Activated gamma-delta T cell treated with anti-CD3 and anti-CD28 coated beads, Interleukin-2, amount 50 U/mL, for 16 hours (primary cell): ENCODE results near the gene CFAP74.
"Not testable (repeated sequence)": the region's sequence is repeated elsewhere in the genome, so short reads cannot be mapped to it uniquely, and the experiment has no call there.

Experiments
- DNase-seq: peaks from one replicate; pipeline ENCODE4 v3.0.0-alpha.2; 2020; ENCODE audit warnings: low read depth

Gene CFAP74

DNA sequence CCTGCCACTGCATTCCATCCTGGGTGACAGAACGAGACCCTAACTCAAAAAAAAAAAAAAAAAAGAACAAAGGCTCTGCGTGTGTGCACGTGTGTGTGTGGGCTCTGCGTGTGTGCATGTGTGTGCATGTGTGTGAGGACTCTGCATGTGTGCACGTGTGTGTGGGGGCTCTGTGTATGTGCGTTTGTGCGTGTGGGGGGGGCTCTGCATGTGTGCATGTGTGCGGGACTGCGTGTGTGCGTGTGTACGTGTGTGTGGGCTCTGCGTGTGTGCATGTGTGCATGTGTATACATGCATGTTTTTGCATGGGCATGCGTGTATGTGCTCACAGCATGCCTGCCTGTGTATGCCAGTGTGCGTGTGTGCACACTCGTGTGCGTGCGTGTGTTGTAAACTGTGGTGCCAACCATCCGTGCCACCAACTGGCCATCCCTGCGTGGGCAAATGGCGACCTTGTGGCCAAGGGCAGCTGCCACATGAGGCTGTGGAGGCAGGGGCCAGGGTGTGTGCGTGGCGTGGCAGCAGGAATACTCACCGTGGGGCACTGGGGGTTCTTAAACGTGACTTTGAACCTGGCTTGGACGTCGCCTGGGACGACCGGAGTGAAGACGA is 57.7 kb downstream of the CFAP74 start:
- DNase-seq, result no peak

DNA sequence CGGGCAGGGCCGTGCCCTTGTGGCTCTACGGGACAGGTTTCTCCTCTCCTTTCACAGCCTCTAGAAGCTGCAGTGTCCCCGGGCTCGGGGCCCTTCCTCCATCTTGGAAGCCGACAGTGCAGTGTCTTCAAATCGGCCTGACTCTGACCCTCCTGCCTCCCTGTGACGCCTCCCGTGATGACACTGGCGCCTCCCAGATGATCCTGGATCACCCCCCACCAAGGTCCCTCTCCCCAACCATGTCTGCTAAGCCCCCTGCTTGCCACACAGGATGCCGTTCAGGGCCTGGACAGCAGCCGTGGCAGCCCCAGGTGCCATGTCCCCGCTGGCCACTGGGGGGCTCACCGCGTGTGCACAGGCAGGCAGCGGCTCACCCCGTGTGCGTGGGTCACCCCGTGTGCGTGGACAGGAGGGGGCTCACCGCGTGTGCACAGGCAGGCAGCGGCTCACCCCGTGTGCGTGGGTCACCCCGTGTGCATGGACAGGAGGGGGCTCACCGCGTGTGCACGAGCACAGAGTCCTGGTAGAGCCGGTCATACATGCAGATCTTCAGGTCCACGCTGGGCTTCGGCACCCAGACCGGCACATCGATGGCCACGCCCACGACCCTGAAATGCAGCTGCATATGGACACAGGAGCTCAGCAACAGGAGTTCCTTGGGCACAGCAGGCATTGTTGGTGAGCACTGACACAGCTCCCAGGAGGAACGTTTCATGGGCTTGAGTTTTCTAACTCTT is 59.6 kb downstream of the CFAP74 start:
- DNase-seq, result peak; percentile 44

- no peak for DNase-seq
Observed at GRCh38 chr1:1942753-1943656, 60.6 kb downstream of the CFAP74 start.

DNA sequence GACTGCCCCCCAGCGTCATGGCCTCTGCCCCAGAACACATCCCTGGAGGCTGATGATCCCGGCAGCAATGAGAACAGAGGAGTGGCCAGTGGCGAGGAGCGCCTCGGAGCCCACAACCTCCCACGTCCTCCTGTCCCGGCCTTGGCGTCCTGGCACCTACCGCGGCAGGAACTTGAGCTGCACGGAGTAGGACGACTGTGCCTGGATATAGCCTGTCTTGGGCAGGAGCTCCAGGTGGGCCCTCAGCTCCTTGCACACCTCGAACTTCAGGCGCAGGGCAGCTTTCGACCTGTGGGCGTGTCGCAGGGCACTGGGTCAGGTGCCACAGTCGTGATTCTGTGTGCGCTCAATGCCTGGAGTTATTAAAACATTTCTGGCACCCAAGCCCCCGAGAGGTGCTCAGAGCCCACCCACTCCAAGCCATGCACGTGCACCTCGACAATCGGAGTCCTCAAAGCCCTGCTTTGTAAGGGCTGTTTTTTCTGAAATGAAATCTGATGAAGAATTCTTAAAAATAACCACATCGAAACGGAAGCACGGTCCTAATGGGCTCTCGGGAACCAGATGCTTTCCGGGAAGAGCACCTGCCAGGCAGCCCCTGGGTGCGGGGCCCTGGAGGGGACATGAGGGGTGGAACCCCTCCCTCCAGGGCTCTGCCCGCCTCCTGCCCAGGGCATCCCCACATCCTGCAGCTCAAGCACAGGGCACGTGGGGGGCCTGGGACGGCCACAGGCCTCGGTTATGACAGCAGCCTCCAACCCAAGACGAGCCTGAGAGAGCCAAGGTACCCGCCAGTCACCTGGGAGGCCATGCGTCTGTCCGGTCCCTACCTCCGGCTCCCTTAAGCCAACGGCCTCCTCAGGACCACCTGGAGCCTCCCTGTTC is 61.5 kb downstream of the CFAP74 start:
- DNase-seq, result no peak

DNA sequence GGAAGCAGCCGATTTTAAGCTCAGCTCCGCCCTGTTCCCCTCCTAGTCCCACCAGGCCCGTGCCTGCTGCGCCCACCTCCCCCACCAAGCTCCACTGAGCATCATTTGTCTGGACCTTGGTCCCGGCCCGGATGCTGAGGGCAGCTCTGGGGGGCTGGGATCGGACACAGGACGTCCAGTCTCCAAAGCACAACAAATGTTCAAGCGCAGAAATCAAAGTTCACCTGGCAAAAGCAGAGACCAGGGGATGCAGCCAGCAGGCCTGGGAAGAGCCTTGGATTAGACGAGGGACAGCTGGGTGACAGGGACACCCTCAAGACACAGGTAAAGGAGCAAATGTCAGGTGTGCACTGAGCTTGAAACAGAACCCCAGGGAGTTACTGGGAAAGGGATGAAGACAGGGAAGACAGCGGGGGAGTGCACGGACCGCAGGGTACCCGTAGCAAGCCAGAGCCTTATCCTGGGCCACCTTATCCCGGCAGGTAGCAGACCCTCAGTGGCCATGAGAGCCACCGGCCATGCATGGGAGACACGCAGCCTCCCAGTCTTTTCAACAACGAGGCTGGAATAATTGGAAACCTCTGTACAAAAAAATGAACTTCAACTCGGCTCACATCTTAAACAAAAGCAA is 62.3 kb downstream of the CFAP74 start:
- no peak for DNase-seq

- no peak for DNase-seq
Observed at GRCh38 chr1:1940123-1940425, 63.5 kb downstream of the CFAP74 start.

- no peak for DNase-seq
Observed at GRCh38 chr1:1939296-1940122, 64.1 kb downstream of the CFAP74 start.

- DNase-seq, result no peak
Observed at GRCh38 chr1:1938613-1939295, 64.8 kb downstream of the CFAP74 start.

DNA sequence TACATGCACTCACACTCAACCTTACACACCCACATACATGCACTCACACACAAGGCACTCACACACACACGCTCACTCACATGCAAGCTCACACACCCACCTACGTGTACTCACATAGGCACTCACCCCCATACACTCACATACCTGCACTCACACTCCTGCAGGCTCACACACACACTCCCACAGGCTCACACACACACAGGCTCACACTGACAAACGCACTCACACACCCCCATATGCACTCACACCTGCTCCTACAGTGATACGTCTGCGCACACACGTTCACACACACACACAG is 65.4 kb downstream of the CFAP74 start:
- DNase-seq, result no peak

GRCh38 chr1:1937549-1938275 is 65.9 kb downstream of the CFAP74 start:
- no peak for DNase-seq

GRCh38 chr1:1937061-1937460 is 66.5 kb downstream of the CFAP74 start:
- DNase-seq, result no peak

DNA sequence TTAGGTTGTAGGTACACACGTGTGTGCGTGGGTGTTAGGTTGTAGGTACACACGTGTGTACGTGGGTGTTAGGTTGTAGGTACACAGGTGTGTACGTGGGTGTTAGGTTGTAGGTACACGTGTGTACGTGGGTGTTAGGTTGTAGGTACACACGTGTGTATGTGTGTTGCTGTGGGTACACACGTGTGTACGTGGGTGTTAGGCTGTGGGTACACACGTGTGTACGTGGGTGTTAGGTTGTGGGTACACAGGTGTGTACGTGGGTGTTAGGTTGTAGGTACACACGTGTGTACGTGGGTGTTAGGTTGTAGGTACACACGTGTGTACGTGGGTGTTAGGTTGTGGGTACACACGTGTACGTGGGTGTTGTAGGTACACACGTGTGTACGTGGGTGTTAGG is 68.7 kb downstream of the CFAP74 start:
- not testable (repeated sequence) for DNase-seq

DNA sequence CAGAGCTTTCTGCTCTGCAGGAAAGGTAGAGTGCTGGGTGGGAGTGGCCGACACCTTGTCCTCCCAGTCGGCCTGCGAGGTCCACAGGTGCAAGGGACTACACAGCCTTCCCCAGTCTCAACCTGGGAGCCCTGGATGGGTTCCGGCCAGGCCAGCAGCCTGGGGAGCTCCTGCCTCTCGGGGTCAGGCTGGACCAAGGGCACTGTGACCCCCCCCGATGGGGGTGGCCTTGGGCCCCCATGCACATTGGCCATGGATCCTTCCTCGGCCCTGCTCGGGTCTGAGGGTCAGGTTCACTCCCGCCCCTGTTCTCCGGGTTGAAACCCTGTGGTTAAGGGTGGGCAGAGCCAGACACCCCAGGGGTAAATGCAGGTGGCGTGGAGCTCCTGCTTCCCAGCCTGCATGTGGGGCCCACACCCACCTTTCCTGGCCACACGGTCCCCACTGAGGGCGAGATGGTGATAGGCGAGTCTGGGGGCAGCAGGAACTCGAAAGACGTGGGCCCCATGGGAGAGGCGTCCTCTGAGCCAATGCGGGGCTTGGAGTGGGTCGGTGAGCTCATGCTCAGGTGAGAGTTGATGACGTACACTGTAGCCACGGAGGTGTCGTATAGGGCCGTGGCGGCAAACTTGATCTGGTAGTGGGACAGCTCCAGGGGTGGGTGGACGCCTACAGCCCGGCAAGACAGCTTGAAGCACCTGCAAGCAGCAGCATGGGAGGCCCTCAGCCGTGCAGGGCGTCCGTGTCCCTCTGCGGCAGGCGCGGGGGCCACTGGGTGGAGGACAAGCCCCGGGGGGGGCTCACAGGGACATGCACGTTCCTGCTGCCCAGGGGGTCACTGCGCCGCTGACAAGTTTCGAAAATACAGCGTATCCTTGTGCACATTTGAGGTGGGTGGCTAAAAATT is 73.7 kb downstream of the CFAP74 start:
- DNase-seq, result no peak

GRCh38 chr1:1929102-1929638 is 74.4 kb downstream of the CFAP74 start:
- DNase-seq, result no peak

GRCh38 chr1:1928231-1929101 is 75.1 kb downstream of the CFAP74 start:
- no peak for DNase-seq

DNA sequence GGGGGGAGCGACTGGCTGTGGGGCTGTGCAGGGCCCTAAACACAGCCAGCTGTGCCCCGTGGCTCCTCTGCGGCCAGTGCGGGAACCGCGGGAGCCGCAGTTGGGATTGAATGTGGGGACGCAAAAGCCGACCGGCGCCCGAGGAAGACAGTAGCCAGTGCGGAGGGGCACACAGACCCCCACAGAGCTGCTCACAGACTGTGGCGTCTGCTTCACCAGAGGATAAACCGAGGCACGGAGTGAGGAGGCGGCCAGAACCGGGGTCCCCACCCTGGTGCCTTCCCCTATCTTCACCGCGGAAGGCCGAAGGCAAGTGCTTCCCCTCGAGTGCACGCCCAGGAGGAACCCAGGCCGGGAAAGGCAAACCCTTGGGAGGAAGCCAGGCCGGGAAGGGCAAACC is 75.8 kb downstream of the CFAP74 start:
- no peak for DNase-seq
